T-helper 2 cell (primary cell): ENCODE data around the gene TMEM150C.

Experiments used
- DNase-seq, 5 experiments: peaks; one replicate each; pipeline versions ENCODE4 v3.0.0 to v3.0.0-alpha.2; 2012 to 2022

Gene TMEM150C

DNA sequence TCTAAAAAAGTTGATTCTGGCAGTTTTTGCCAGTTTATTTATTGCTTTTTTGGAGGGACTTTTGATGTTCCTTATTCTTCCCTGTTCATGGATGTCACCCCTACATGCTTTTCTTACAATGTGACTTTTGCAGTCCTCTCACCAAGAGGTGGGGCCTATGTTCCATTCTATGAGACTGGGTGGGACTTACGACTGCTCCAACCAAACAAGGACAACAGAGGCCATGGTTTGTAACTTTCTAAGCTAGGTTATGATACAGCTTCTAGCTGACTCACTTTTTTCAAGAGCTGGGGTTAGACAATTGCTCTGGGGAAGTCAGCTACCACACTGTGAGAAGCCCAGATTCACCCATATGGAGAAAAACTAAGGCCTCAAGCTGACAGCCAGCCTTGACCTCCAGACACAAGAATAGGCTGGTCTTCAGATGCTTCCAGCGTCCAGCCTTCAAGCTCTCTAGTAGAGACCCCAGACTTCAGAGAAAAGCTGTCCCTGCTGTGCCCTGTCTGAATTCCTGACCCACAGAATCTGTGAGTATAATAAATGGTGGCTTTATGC is 91.9 kb downstream of the TMEM150C start:
- DNase-seq = no peak

DNA sequence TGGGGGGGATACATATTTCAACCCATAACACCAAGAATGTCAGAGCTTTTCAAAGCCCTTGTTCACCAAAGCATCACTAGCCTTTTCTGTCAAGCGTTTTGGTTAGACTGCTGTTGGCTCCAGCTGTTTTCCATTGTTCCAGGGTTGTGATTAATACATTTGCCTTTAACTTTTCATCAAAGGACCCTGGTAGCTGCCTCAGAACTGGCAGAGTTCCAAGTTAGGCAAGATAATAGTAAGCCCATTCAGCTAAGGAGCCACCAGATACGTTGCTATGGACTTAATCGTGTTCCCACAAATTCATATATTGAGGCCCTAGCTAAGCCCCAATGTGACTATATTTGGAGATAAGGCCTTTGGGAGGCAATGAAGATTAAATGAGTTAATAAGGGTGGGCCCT is 94.3 kb downstream of the TMEM150C start:
- DNase-seq = no peak

DNA sequence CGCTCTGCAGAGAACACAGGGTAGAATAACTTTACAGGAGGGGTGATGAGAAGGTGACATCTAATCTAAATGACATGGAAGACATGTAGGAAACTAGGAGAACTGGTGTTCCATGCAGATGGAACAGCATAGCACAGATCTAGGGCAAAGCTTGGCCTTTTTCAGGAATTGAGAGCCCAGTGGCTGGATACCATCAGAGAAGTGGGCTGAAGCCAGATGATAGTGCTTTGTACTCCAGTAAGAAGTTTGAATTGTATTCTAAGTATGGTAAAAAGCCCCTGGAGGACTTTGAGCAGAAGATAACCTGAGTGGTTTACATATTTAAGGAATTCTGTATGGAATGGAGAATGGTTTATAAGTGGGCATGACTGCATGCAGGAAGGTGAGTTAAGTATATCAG is 98.6 kb downstream of the TMEM150C start:
- no peak for DNase-seq

DNA sequence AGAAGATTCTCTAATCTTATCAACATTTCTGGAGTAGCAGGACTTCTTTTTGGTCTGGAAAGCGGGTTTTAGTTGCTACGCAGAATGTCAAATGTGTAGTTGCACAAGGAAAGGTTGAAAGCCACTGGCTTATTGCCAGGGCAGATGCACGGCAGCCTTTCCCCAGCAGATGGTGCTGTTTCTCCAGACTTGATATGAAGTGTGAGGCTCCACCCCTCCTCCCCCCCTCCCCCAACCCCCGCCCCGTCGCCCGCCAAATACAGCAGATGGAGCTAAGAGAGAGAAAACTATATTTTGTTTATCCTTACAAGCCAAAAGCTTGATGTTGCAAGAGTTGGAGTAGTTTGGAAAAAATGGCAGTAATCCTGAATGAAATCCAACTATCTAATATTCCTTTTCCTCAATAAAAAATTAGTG is 99.4 kb downstream of the TMEM150C start:
- DNase-seq = peak; percentile 52 to 78 (median 74)

DNA sequence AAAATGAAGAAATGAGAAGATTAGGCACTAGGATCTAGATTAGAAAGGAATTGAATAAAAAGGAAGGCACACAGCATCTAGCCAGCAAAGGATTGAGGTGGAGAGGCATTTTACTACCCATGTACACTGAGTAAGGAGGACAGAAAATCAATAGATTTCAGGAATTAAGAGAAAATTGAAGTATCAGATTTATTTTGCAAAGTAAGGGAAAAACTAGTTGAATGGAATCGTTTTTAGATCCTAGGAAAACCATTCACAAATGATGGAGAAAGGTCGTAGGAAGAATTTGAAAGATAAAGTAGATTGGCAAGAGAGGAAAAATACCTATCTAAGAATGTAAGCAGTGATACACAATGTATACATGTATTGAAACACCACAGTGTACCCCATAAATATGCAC is 100.1 kb downstream of the TMEM150C start:
- DNase-seq = no peak

DNA sequence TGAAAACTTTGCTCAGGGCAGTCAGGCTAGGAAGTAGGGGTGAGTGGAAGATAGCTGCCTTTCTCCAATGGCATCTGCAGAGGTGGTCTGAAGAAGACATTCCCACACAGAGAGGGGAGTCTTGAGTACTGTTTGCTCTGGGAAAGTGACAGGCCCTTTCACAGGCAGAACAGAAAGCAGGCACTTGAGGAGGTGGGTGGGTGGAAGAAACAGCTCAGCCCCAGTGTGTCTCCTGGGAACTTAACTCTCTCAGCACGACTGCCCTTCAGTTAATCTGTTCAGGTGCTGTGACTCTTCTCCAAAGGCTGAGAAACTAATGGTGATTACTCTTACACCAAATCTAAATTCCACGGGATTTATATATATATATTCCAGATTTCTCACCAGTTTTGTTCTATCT is 103.1 kb downstream of the TMEM150C start:
- DNase-seq = no peak

DNA sequence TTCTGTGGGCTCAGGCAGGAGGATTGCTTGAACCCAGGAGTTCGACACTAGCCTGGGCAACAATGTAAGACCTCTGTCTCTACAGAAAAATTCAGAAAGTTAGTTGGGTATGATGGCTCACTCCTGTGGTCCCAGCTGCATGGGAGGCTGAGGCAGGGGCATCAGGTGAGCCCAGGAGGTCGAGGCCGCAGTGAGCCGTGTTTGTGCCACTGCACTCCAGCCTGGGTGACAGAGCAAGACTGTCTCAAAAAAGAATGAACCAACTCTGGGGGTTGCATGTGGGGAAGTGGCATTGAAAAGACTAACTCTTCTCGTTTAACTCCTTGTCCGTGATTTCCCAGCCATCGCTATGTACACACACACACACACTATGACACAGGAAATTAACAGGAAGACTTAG is 104.5 kb downstream of the TMEM150C start:
- no peak for DNase-seq

DNA sequence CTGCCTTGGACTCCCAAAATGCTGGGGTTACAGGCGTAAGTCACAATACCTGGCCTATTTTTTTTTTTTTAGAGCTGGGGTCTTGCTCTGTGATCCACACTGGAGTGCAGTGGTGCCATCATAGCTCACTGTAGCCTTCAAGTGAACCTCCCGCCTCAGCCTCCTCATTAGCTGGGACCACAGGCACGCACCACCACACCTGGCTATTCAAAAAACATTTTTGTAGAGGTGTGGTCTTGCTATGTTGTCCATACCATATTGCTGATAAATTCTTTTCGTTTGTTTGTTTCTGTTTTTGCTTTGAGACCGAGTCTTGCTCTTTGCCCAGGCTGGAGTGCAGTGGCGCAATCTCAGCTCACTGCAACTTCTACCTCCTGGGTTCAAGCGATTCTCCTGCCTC is 109.8 kb downstream of the TMEM150C start:
- DNase-seq = no peak

DNA sequence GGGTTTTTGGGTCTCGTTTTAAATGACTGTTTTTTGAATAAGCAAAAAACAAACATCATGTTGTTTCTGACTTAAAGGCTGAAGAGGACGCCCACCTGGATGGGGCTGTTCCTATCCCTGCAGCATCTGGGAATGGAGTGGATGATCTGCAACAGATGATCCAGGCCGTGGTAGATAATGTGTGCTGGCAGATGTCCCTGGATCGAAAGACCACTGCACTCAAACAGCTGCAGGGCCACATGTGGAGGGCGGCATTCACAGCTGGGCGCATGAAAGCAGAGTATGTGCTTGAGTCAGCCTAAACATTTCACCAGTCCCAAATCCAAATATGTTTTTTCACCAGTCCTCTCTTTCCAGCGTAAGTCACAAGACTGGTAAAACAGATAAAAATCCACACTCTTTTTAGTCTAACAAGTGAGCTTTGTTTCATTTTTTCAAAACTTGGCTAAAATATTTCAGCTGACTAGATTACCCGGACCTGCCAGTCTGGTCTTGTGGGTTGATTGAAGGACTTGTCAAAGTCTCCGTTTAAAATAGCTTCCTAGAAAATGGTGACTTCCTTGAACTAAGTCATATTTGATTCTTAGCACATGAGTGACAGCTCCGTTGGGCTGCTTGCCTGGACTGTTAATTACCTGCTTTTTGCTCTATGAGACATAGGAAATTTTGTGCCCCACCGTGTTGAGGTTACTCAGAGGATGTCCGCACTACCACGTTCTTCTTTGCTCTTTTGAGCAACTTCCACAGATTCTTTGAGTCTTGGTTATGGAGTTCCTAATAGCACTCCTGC is 110.6 kb downstream of the TMEM150C start:
- DNase-seq = no peak

DNA sequence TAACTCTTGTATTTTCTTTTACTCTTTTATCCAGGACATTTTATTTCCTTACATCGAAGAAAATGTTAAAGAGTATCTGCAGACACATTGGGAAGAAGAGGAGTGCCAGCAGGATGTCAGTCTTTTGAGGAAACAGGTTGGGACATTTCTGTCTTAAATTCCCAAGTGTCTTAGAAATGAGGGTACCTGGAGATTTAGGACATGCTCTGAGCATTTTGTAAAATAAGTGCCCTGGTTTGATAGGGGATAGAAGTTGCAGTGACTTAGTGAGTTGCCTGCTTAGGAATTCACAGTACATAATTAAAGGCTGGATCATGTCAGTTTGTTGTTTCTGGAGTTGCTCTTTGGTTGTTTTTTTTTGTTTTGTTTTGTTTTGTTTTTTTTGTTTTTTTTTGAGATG is 113.9 kb downstream of the TMEM150C start:
- DNase-seq = no peak

DNA sequence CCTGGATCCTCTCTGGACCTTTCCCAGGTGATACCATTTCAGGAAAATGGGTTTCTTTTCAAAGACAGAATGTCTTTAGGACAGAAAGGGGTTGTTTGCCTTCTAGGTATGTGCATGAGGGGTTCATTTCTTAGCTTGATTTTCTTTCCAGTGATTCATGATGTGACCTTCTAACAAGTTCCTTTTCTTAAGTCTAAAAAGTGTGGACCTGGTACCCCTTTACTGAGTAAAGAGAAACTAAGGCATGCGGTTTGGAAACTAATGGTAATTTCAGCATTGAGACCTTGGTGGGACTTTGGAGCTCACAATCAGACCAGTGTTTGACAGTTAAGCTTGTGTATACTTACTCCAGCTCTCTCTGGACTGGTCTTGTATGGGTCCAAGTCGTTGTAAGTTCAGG is 122.7 kb downstream of the TMEM150C start:
- no peak for DNase-seq

DNA sequence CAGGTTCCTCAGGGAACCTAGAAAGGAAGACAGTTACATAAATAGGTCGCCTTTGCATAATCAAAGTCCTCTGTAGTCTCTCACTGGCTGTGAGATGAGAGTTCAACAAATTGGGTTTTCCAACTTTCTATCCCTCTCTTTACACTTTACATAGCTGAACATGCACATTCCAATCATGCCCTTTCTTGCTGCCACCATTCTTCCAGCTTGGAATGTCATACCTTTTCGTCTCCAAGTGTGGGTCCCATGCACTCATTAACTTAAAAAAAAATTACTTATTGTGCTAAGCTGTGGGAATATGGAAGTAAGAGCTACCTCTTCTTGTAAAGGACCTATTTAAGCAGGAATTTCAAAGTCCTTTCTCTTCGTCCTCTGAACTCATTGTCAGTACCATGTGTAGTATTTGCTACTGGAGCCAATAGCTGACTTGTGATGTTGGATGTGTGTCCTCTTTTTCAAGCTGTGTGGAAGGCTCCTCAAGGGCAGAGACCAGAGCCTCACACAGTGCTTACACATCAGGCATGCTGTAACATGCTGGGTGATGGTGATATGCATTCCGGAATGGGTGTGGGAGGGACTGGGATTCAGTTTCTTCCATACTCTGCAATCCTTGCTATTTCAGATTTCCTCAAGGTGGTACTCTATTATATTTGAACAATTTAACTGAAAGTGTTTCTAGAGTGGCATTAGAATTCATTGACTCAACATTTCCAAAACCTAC is 124.3 kb downstream of the TMEM150C start:
- no peak for DNase-seq

DNA sequence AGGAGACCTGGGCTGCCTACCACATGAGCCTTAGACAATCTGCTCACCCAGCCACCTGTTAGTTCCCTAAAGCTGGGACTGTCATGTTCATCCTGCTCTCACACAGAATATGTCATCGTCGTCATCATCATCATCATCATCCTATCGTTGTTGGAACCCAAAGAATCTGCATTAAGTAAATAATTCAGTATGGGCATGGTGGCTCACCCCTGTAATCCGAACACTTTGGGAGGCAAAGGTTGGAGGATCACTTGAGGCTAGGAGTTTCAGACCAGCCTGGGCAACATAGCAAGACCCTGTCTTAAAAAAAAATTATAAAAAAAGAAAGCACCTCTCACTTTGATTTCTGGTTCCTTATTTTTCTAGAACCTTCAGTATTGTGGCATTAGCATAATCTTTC is 125.0 kb downstream of the TMEM150C start:
- no peak for DNase-seq

DNA sequence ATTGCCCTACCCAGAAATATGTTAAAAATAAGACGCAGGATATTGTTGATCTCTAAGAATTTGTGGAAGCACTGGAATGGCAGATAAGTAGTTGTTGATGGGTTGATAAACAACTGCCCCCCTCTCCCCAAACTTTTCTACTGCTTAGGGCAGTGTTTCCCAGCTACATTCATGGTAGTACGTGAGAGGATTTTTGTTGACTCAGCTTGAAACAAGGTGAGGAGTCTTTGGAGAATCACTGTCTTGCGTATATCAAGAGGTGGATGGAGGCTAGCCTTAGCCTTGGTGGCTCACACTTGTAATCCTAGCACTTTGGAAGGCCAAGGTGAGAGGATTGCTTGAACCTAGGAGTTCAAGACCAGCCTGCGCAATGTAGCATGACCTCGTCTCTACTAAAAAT is 125.7 kb downstream of the TMEM150C start:
- DNase-seq = no peak

DNA sequence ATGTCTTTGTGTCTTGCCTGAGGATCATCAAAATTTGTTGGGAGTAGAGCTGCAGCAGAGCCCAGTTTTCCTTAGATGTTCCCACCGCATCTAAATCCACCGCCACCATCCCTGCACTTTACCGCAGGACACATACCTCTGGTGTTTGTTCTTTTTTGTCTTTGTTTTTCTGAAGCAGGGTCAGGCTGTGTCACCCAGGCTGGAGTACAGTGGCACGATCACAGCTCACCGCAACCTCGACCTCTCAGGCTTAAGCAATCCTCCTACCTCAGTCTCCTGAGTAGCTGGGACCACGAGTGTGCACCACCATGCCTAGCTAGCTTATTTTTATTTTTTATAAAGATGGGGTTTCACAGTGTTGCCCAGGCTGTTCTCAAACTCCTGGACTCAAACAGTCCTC is 126.8 kb downstream of the TMEM150C start:
- DNase-seq = no peak

DNA sequence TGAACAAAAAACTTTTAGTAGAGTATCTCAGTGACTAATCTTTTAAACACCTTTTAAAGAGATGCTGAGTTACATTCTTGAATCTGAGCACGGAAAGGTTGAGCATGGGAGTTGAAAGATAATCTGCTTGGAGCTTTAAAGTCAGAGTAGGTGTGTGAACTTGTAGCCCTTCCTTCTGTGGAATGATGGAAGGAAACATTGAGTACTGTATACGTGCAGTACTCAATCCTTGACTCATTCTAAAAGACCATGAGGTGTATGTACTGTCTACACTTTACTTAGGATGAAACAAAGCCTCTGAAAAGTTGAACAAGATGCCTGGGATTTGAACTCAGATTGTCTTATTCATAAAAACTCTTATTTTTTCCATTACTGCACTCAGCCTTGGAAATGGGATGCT is 128.0 kb downstream of the TMEM150C start:
- no peak for DNase-seq
